Mesenchymal stem cell (in vitro differentiated cells and primary cell): Measurements from ENCODE around the gene MALRD1.

Source experiments
- DNase-seq: peaks from one replicate; pipeline ENCODE4 v3.0.0-alpha.2; 2013
- H2AFZ ChIP-seq: one replicate; pipeline ENCODE4 v1.6.1; 2013; ENCODE audit warnings: low read depth, mild to moderate bottlenecking, control low read depth, inconsistent platforms, low read length, moderate library complexity
- H2AK5ac ChIP-seq: 2 replicates; pipeline ENCODE4 v1.6.1; 2013; ENCODE audit warnings: low read length, moderate library complexity, mild to moderate bottlenecking, inconsistent platforms; ENCODE audit not compliant: severe bottlenecking
- H2BK120ac ChIP-seq: one replicate; pipeline ENCODE4 v1.6.1; 2013; ENCODE audit warnings: low read depth, mild to moderate bottlenecking, inconsistent platforms, low read length, moderate library complexity
- H2BK12ac ChIP-seq, 2 experiments: one replicate each; pipeline ENCODE4 v1.6.1; 2013; ENCODE audit warnings: inconsistent platforms in 2 of 2, low read length in 2 of 2, mild to moderate bottlenecking in 2 of 2, moderate library complexity in 2 of 2, control low read depth in 1 of 2
- H2BK15ac ChIP-seq: one replicate; pipeline ENCODE4 v1.6.1; 2013; ENCODE audit warnings: mild to moderate bottlenecking, low read depth, inconsistent platforms; ENCODE audit not compliant: poor library complexity, severe bottlenecking
- H2BK5ac ChIP-seq: 2 replicates; pipeline ENCODE4 v1.6.1; 2013; ENCODE audit warnings: low read depth, mild to moderate bottlenecking, low read length, control low read depth, inconsistent platforms; ENCODE audit not compliant: poor library complexity, severe bottlenecking
- H3K14ac ChIP-seq, 2 experiments: one replicate each; pipeline ENCODE4 v1.6.1; 2013; ENCODE audit warnings: inconsistent platforms in 2 of 2, low read length in 2 of 2, control low read depth in 1 of 2, mild to moderate bottlenecking in 1 of 2, moderate library complexity in 1 of 2
- H3K18ac ChIP-seq, 2 experiments: one replicate each; pipeline ENCODE4 v1.6.1; 2013; ENCODE audit warnings: inconsistent platforms in 2 of 2, low read length in 2 of 2, control low read depth in 1 of 2, low read depth in 1 of 2, mild to moderate bottlenecking in 1 of 2
- H3K23ac ChIP-seq, 2 experiments: one replicate each; pipeline ENCODE4 v1.6.1; 2013; ENCODE audit warnings: inconsistent platforms in 2 of 2, low read length in 2 of 2, mild to moderate bottlenecking in 2 of 2, moderate library complexity in 2 of 2, control low read depth in 1 of 2
- H3K27ac ChIP-seq: 2 replicates; pipeline ENCODE4 v1.5.1; 2013; ENCODE audit warnings: mild to moderate bottlenecking, moderate library complexity, low read length, control low read depth, inconsistent platforms; ENCODE audit not compliant: poor library complexity, severe bottlenecking
- H3K27me3 ChIP-seq, 2 experiments: 2 replicates each; pipeline versions ENCODE4 v1.6.1 to v1.7.0; 2013; ENCODE audit warnings: low read length in 2 of 2, mild to moderate bottlenecking in 2 of 2, moderate library complexity in 2 of 2, control low read depth in 1 of 2, inconsistent platforms in 1 of 2; ENCODE audit not compliant: control insufficient read depth in 1 of 2, insufficient read depth in 1 of 2
- H3K36me3 ChIP-seq, 2 experiments: 2 replicates each; pipeline versions ENCODE4 v1.6.1 to v1.7.0; 2013; ENCODE audit warnings: low read length in 2 of 2, control low read depth in 1 of 2, inconsistent platforms in 1 of 2, low read depth in 1 of 2, mild to moderate bottlenecking in 1 of 2; ENCODE audit not compliant: insufficient read depth in 2 of 2, control insufficient read depth in 1 of 2
- H3K4ac ChIP-seq, 2 experiments: one replicate each; pipeline ENCODE4 v1.6.1; 2013; ENCODE audit warnings: inconsistent platforms in 2 of 2, low read length in 2 of 2, mild to moderate bottlenecking in 2 of 2, moderate library complexity in 2 of 2, control low read depth in 1 of 2, low read depth in 1 of 2
- H3K4me1 ChIP-seq: 2 replicates; pipeline ENCODE4 v1.6.1; 2013; ENCODE audit warnings: low read depth, low read length, control low read depth; ENCODE audit not compliant: control insufficient read depth, insufficient read depth
- H3K4me2 ChIP-seq: 2 replicates; pipeline ENCODE4 v1.6.1; 2013; ENCODE audit warnings: low read length, mild to moderate bottlenecking, inconsistent platforms; ENCODE audit not compliant: poor library complexity, severe bottlenecking
- H3K4me3 ChIP-seq, 2 experiments: 2 replicates each; pipeline versions ENCODE4 v1.5.1 to v1.7.0; 2013; ENCODE audit warnings: low read length in 2 of 2, mild to moderate bottlenecking in 2 of 2, control low read depth in 1 of 2, low read depth in 1 of 2; ENCODE audit not compliant: insufficient read depth in 1 of 2
- H3K79me1 ChIP-seq: replicated peaks from 2 replicates; pipeline ENCODE4 v1.6.1; 2013; ENCODE audit warnings: mild to moderate bottlenecking, control low read depth, low read length, inconsistent platforms; ENCODE audit not compliant: poor library complexity, severe bottlenecking
- H3K9ac ChIP-seq: 2 replicates; pipeline ENCODE4 v1.7.0; 2013; ENCODE audit warnings: mild to moderate bottlenecking, low read length, moderate library complexity
- H3K9me3 ChIP-seq: 2 replicates; pipeline ENCODE4 v1.7.0; 2013; ENCODE audit warnings: mild to moderate bottlenecking, low read length; ENCODE audit not compliant: control insufficient read depth
- H4K8ac ChIP-seq: one replicate; pipeline ENCODE4 v1.6.1; 2013; ENCODE audit warnings: inconsistent platforms, mild to moderate bottlenecking, low read length, moderate library complexity
- H4K91ac ChIP-seq: one replicate; pipeline ENCODE4 v1.6.1; 2013; ENCODE audit warnings: mild to moderate bottlenecking, low read length, inconsistent platforms
- WGBS: methylation state at CpG from one replicate; pipeline ENCODE4 v1.1.7; 2013; ENCODE audit warnings: mixed read lengths; 5-methylcytosine and 5-hydroxymethylcytosine counted together

The MALRD1 gene

DNA sequence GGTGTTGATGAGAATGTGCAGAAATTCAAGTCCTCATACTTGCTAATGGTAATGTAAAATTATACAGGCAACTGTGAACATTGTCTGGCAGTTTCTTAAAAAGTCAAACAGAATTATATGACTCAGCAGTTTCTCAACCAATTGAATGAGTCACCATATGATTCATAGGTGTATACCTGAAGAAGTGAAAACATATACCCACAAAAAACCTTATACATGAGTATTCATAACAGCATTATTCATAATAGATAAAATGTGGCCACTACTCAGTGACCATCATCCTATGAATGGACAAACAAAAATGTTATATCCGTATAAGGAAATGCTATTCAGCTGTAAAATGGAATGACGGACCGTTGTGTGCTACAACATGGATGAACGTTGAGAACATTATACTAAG is 253.5 kb downstream of the MALRD1 start:
- Histone ChIP-seq H2AFZ (no peak overlapping the region), H3K9ac (no peak overlapping the region), H3K18ac (no peak overlapping the region), H4K91ac (no peak overlapping the region), H2BK120ac (no peak overlapping the region), H3K23ac (no peak overlapping the region), H3K27ac (no peak overlapping the region), H3K4me2 (no peak overlapping the region), H4K8ac (no peak overlapping the region), H2BK12ac (no peak overlapping the region), H2BK5ac (no peak overlapping the region), H2BK15ac (no peak overlapping the region), H3K9me3 (peaks cover 6% of the 10 kb centered on the region), H3K4me1 (no peaks in the 10 kb centered on the region), H3K27me3 (no peaks in the 10 kb centered on the region), H2AK5ac (no peak overlapping the region), H3K79me1 (no peaks in the 10 kb centered on the region), H3K4ac (no peak overlapping the region), H3K4me3 (no peak overlapping the region), H3K36me3 (no peaks in the 10 kb centered on the region), H3K14ac (no peak overlapping the region)
- WGBS, result 93% methylated on average over 4 of the region's 4 CpGs
- no peak for DNase-seq

- no peak overlapping the region for H2AK5ac ChIP-seq
- no peak overlapping the region for H3K27ac ChIP-seq
- WGBS, result 54% methylated on average over 5 of the region's 5 CpGs
- H4K8ac ChIP-seq, result no peak overlapping the region
- no peak overlapping the region for H2BK12ac ChIP-seq
- H2AFZ ChIP-seq, result no peak overlapping the region
- no peaks in the 10 kb centered on the region for H3K36me3 ChIP-seq
- H3K14ac ChIP-seq, result no peak overlapping the region
- H3K9ac ChIP-seq, result no peak overlapping the region
- H3K27me3 ChIP-seq, result no peaks in the 10 kb centered on the region
- H3K79me1 ChIP-seq, result no peaks in the 10 kb centered on the region
- no peak for DNase-seq
- no peak overlapping the region for H3K4me3 ChIP-seq
- no peak overlapping the region for H2BK120ac ChIP-seq
- H3K4me2 ChIP-seq, result no peak overlapping the region
- no peaks in the 10 kb centered on the region for H3K4me1 ChIP-seq
- no peak overlapping the region for H3K23ac ChIP-seq
- H4K91ac ChIP-seq, result no peak overlapping the region
- H3K18ac ChIP-seq, result no peak overlapping the region
- no peak overlapping the region for H2BK15ac ChIP-seq
- H3K4ac ChIP-seq, result no peak overlapping the region
- H3K9me3 ChIP-seq, result no peaks in the 10 kb centered on the region
- no peak overlapping the region for H2BK5ac ChIP-seq
These were observed 261.5 kb downstream of the MALRD1 start for GRCh38 chr10:19310066-19310465.

DNA sequence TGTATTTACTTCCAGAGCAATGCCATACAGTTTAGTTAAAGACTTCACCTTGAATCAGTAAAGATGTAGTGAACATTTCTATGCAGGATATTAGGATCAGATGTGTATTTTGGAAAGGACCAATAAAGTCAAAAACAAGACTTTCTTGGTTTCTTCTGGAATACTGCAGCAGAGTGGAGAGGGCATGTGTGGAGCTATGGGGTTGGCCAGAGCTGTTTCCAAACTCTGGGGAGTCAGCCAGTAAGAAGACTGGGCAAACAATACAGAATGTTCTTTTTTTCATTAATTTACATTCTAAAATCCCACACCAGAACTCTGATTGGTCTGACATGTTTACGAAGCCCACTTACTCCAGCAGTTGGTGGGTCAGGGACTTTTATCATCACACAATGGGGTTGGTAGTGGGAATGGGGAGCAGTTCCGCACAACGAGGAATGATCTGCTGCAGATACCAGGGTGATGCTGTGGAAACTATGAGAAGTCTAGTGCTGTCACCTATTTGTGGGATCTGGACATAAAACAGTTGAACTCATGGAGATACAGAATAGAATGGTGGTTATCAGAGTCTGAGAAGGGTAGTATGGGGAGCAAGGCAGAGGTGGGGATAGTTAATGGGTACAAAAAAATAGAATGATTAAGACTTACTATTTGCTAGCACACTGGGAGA is 267.7 kb downstream of the MALRD1 start:
- Histone ChIP-seq H3K9ac (no peak overlapping the region), H3K18ac (no peak overlapping the region), H3K27ac (no peak overlapping the region), H3K27me3 (no peaks in the 10 kb centered on the region), H3K36me3 (no peaks in the 10 kb centered on the region), H2BK5ac (no peak overlapping the region), H4K91ac (no peak overlapping the region), H3K4me1 (no peaks in the 10 kb centered on the region), H2AK5ac (no peak overlapping the region), H3K9me3 (no peaks in the 10 kb centered on the region), H3K4me3 (no peak overlapping the region), H2BK120ac (no peak overlapping the region), H3K79me1 (no peaks in the 10 kb centered on the region), H3K14ac (no peak overlapping the region), H2BK12ac (no peak overlapping the region), H2BK15ac (no peak overlapping the region), H4K8ac (no peak overlapping the region), H3K4me2 (no peak overlapping the region), H2AFZ (no peak overlapping the region), H3K4ac (no peak overlapping the region), H3K23ac (no peak overlapping the region)
- no peak for DNase-seq
- 98% methylated on average over 3 of the region's 3 CpGs for WGBS

DNA sequence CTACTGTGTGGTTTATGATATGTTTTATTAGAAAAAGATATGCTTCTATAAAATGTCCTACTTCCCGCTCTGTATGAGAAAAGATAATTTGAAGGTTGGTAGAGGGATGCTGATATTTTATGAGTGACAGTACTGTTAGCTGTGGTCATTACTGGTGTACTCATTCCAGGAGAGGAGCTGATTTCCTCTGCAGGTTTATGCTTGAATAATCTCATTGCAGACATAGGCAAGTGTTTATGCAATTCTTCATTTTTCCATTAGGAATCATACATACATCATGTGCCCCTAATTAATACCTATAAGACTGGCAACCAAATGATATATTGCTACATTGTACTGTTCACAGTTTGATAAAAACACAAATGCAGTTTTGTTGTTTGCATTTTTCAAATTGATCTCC is 269.4 kb downstream of the MALRD1 start:
- no peak overlapping the region for H2AK5ac ChIP-seq
- H2BK120ac ChIP-seq, result no peak overlapping the region
- no peak overlapping the region for H3K23ac ChIP-seq
- no peak overlapping the region for H3K18ac ChIP-seq
- no peak overlapping the region for H3K4me2 ChIP-seq
- H3K27ac ChIP-seq, result no peak overlapping the region
- H3K4ac ChIP-seq, result no peak overlapping the region
- no peak overlapping the region for H2BK5ac ChIP-seq
- no peak overlapping the region for H3K9ac ChIP-seq
- no peak overlapping the region for H3K14ac ChIP-seq
- H3K9me3 ChIP-seq, result no peaks in the 10 kb centered on the region
- no peak overlapping the region for H2BK12ac ChIP-seq
- 86% methylated on average over 1 of the region's 1 CpG for WGBS
- DNase-seq, result no peak
- no peaks in the 10 kb centered on the region for H3K27me3 ChIP-seq
- no peaks in the 10 kb centered on the region for H3K36me3 ChIP-seq
- no peak overlapping the region for H4K91ac ChIP-seq
- H2AFZ ChIP-seq, result no peak overlapping the region
- H4K8ac ChIP-seq, result no peak overlapping the region
- no peaks in the 10 kb centered on the region for H3K4me1 ChIP-seq
- no peak overlapping the region for H3K4me3 ChIP-seq
- H2BK15ac ChIP-seq, result no peak overlapping the region
- no peaks in the 10 kb centered on the region for H3K79me1 ChIP-seq
